K562 (cell line): ENCODE results near the gene ZNF143. TPM values are rescaled to one million over a fixed set of nuclear protein-coding genes. Genes with fewer than 3 reads are reported as not detected.
A peak's percentile ranks its signal among the peaks of the same experiment; 100 is the strongest.

Experiments
- CREM ChIP-seq: IDR thresholded peaks from 2 replicates; pipeline ENCODE4 v1.6.1; 2014; ENCODE audit warnings: antibody characterized with exemption, low read depth
- ESRRB ChIP-seq: fragments of 250-450 bp; sonication (Bioruptor Pico); IDR thresholded peaks from 2 replicates; pipeline ENCODE4 v1.5.0; 2020; ENCODE audit warnings: mild to moderate bottlenecking, moderate library complexity, borderline replicate concordance
- FOXK1 ChIP-seq: sonication (generic); formaldehyde crosslinking; IDR thresholded peaks from 2 replicates; pipeline ENCODE4 v1.8.0; 2022; ENCODE audit warnings: missing genetic modification reagents, mild to moderate bottlenecking, borderline replicate concordance
- HNRNPLL ChIP-seq: fragments of 200-400 bp; formaldehyde crosslinking; IDR thresholded peaks from 2 replicates; pipeline ENCODE4 v1.6.1; 2017; ENCODE audit warnings: low read length, low read depth, mild to moderate bottlenecking; ENCODE audit not compliant: poor library complexity, severe bottlenecking
- MXI1 ChIP-seq: IDR thresholded peaks from 2 replicates; pipeline ENCODE4 v1.6.1; 2011; ENCODE audit warnings: low read depth, mild to moderate bottlenecking, improper control_type of control experiment, low read length
- NFRKB ChIP-seq: fragments of 450-650 bp; IDR thresholded peaks from 2 replicates; pipeline ENCODE4 v1.6.1; 2016; ENCODE audit warnings: low read depth
- PTTG1 ChIP-seq: fragments of 450-650 bp; IDR thresholded peaks from 2 replicates; pipeline ENCODE4 v1.6.1; 2016; ENCODE audit warnings: low read depth, mild to moderate bottlenecking, missing genetic modification characterization, missing compliant biosample characterization
- STAT5B ChIP-seq: fragments of 250-450 bp; sonication (Bioruptor Pico); IDR thresholded peaks from 2 replicates; pipeline ENCODE4 v1.8.0; 2021; ENCODE audit warnings: mild to moderate bottlenecking, inconsistent platforms
- TGIF2 ChIP-seq: sonication (generic); formaldehyde crosslinking; IDR thresholded peaks from 2 replicates; pipeline ENCODE4 v1.8.1; 2022; ENCODE audit warnings: mild to moderate bottlenecking, missing genetic modification reagents, moderate library complexity
- YBX1 ChIP-seq: fragments of 450-650 bp; IDR thresholded peaks from 2 replicates; pipeline ENCODE4 v1.7.1; 2016; ENCODE audit warnings: mild to moderate bottlenecking
- ZBTB8A ChIP-seq: fragments of 450-650 bp; IDR thresholded peaks from 2 replicates; pipeline ENCODE4 v1.6.1; 2018; ENCODE audit warnings: mild to moderate bottlenecking, moderate library complexity; ENCODE audit not compliant: partially characterized antibody
- ZNF232 ChIP-seq: sonication (generic); formaldehyde crosslinking; IDR thresholded peaks from 2 replicates; pipeline ENCODE4 v1.8.0; 2022; ENCODE audit warnings: mild to moderate bottlenecking, missing genetic modification reagents
- ZNF707 ChIP-seq: fragments of 250-450 bp; sonication (Bioruptor Pico); conservative IDR thresholded peaks from 2 replicates; pipeline ENCODE4 v1.8.0; 2022; ENCODE audit warnings: inconsistent platforms, mild to moderate bottlenecking, moderate library complexity
- polyA plus RNA-seq, 8 experiments: library from polyadenylated mRNA; depleted of rRNA in 4 of 8; stranded (reverse) in 5 of 8; unstranded in 3 of 8; fragments of >200 nt; fragmentation: Nextera tagmentation in 2 of 8; fragmentation: Illumina TruSeq in 1 of 8; extraction: Ambion mirVana in 2 of 8; extraction: Trizol in 1 of 8; gene quantifications; 2 replicates each; pipeline versions ENCODE4 v1.2.1 to v1.2.3, GENCODE V29; 2011 to 2014; ENCODE audit warnings: inconsistent platforms in 1 of 8, missing spikeins in 1 of 8
- total RNA-seq, 7 experiments: library from RNA; depleted of rRNA in 6 of 7; stranded (reverse); fragments of >200 nt in 6 of 7; fragmentation: Illumina TruSeq in 2 of 7; extraction: Trizol in 2 of 7; gene quantifications; 2 replicates each; pipeline versions ENCODE4 v1.2.1 to v1.2.3, GENCODE V29; 2011 to 2021; ENCODE audit warnings: low replicate concordance in 1 of 7
- TF ChIP-seq, protein P1 (sequence below): fragments of 450-650 bp; IDR thresholded peaks from 2 replicates; pipeline ENCODE4 v1.6.1; 2018; ENCODE audit warnings: mild to moderate bottlenecking, low read depth; ENCODE audit not compliant: partially characterized antibody
- TF ChIP-seq, protein P2 (sequence below): sonication (generic); formaldehyde crosslinking; IDR thresholded peaks from 2 replicates; pipeline ENCODE4 v1.8.0; 2023; ENCODE audit warnings: mild to moderate bottlenecking, missing genetic modification reagents
- TF ChIP-seq, protein P3 (sequence below): fragments of 450-650 bp; IDR thresholded peaks from 2 replicates; pipeline ENCODE4 v1.6.1; 2016; ENCODE audit warnings: antibody characterized with exemption
- TF ChIP-seq, protein P4 (sequence below): sonication (generic); formaldehyde crosslinking; IDR thresholded peaks from 2 replicates; pipeline ENCODE4 v1.5.0; 2020; ENCODE audit warnings: missing genetic modification reagents
- TF ChIP-seq, protein P5 (sequence below): sonication (generic); formaldehyde crosslinking; IDR thresholded peaks from 2 replicates; pipeline ENCODE4 v1.8.1; 2023; ENCODE audit warnings: missing genetic modification reagents, mild to moderate bottlenecking, borderline replicate concordance

The ZNF143 gene
- total and polyA plus RNA-seq, 9 of the 15 experiments (the other 6 are each of a cell fraction or from before 2014, with no cell fraction given): 18.4 to 58.5 (median 27.1) TPM

DNA sequence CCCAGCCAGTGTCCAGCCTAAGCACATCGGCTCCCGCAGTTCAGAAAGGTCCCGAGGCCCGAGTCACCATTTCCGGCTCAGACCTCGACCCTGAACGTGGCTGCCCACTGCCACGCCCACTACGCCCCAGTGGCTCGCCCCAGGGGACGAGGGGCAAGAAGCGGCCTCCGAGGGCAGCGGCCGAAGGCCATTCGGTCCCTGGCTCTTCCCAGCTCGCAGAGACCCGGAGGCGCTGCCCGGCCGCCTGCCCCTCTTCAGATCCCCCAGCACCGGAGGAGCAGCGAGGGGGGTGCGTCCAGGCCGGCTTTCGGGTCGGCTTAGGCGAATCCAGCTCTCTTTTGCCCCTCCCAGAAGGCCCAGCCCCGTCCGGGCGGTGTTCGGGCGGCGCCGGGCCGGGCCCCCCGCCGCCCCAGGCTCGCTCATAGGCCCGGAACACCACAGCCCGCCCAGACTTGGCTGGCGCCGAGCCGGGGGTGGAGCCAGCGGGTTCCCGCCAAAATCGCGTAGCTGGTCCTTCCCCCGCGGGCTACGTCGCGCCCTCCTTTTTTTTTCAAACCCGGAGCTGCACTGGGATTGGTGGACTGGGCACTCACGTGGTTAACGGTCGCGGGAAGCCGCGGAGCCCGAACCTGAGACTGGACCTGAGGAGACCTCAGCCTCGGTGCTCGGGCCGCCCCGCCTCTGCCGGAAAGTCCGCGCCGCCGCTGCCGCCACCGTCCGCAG lies 112.4 kb downstream of the ZNF143 start, which contains the start of gene WEE1 (continued):
- TF ChIP-seq, protein P1, sequence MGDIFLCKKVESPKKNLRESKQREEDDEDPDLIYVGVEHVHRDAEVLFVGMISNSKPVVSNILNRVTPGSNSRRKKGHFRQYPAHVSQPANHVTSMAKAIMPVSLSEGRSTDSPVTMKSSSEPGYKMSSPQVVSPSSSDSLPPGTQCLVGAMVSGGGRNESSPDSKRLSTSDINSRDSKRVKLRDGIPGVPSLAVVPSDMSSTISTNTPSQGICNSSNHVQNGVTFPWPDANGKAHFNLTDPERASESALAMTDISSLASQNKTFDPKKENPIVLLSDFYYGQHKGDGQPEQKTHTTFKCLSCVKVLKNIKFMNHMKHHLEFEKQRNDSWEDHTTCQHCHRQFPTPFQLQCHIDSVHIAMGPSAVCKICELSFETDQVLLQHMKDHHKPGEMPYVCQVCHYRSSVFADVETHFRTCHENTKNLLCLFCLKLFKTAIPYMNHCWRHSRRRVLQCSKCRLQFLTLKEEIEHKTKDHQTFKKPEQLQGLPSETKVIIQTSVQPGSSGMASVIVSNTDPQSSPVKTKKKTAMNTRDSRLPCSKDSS: no peak
- TF ChIP-seq, protein P2, sequence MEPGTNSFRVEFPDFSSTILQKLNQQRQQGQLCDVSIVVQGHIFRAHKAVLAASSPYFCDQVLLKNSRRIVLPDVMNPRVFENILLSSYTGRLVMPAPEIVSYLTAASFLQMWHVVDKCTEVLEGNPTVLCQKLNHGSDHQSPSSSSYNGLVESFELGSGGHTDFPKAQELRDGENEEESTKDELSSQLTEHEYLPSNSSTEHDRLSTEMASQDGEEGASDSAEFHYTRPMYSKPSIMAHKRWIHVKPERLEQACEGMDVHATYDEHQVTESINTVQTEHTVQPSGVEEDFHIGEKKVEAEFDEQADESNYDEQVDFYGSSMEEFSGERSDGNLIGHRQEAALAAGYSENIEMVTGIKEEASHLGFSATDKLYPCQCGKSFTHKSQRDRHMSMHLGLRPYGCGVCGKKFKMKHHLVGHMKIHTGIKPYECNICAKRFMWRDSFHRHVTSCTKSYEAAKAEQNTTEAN (CRISPR knock-in tag): no peak
- TF ChIP-seq FOXK1 (CRISPR knock-in tag): no peak
- TF ChIP-seq STAT5B (CRISPR knock-in tag): no peak
- no peak for TF ChIP-seq TGIF2
- TF ChIP-seq YBX1: no peak
- peak; percentile 59 for TF ChIP-seq HNRNPLL
- no peak for TF ChIP-seq MXI1
- TF ChIP-seq ZBTB8A: no peak
- no peak for TF ChIP-seq ZNF707 (CRISPR knock-in tag)
- peak; percentile 92 for TF ChIP-seq CREM
- TF ChIP-seq ZNF232 (CRISPR knock-in tag): no peak
- no peak for TF ChIP-seq PTTG1 (tag)
- TF ChIP-seq, protein P3, sequence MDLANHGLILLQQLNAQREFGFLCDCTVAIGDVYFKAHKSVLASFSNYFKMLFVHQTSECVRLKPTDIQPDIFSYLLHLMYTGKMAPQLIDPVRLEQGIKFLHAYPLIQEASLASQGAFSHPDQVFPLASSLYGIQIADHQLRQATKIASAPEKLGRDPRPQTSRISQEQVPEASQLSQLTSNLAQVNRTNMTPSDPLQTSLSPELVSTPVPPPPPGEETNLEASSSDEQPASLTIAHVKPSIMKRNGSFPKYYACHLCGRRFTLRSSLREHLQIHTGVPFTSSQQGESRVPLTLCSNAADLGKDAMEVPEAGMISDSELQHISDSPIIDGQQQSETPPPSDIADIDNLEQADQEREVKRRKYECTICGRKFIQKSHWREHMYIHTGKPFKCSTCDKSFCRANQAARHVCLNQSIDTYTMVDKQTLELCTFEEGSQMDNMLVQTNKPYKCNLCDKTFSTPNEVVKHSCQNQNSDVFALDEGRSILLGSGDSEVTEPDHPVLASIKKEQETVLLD: 0 out of 2 replicates have a peak, but pooled peaks have one; percentile 3
- TF ChIP-seq, protein P4, sequence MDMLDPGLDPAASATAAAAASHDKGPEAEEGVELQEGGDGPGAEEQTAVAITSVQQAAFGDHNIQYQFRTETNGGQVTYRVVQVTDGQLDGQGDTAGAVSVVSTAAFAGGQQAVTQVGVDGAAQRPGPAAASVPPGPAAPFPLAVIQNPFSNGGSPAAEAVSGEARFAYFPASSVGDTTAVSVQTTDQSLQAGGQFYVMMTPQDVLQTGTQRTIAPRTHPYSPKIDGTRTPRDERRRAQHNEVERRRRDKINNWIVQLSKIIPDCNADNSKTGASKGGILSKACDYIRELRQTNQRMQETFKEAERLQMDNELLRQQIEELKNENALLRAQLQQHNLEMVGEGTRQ (CRISPR knock-in tag): peak; percentile 94
- TF ChIP-seq, protein P5, sequence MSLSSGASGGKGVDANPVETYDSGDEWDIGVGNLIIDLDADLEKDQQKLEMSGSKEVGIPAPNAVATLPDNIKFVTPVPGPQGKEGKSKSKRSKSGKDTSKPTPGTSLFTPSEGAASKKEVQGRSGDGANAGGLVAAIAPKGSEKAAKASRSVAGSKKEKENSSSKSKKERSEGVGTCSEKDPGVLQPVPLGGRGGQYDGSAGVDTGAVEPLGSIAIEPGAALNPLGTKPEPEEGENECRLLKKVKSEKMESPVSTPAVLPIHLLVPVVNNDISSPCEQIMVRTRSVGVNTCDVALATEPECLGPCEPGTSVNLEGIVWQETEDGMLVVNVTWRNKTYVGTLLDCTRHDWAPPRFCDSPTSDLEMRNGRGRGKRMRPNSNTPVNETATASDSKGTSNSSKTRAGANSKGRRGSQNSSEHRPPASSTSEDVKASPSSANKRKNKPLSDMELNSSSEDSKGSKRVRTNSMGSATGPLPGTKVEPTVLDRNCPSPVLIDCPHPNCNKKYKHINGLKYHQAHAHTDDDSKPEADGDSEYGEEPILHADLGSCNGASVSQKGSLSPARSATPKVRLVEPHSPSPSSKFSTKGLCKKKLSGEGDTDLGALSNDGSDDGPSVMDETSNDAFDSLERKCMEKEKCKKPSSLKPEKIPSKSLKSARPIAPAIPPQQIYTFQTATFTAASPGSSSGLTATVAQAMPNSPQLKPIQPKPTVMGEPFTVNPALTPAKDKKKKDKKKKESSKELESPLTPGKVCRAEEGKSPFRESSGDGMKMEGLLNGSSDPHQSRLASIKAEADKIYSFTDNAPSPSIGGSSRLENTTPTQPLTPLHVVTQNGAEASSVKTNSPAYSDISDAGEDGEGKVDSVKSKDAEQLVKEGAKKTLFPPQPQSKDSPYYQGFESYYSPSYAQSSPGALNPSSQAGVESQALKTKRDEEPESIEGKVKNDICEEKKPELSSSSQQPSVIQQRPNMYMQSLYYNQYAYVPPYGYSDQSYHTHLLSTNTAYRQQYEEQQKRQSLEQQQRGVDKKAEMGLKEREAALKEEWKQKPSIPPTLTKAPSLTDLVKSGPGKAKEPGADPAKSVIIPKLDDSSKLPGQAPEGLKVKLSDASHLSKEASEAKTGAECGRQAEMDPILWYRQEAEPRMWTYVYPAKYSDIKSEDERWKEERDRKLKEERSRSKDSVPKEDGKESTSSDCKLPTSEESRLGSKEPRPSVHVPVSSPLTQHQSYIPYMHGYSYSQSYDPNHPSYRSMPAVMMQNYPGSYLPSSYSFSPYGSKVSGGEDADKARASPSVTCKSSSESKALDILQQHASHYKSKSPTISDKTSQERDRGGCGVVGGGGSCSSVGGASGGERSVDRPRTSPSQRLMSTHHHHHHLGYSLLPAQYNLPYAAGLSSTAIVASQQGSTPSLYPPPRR (CRISPR knock-in tag): 0 out of 2 replicates have a peak, but pooled peaks have one; percentile 31
- 0 out of 2 replicates have a peak, but pooled peaks have one; percentile 70 for TF ChIP-seq NFRKB
- no peak for TF ChIP-seq ESRRB (CRISPR knock-in tag)
